ENCODE data around the gene POTEM.
"Not testable (repeated sequence)": the region's sequence is repeated elsewhere in the genome, so short reads cannot be mapped to it uniquely, and the experiment has no call there.

DNA sequence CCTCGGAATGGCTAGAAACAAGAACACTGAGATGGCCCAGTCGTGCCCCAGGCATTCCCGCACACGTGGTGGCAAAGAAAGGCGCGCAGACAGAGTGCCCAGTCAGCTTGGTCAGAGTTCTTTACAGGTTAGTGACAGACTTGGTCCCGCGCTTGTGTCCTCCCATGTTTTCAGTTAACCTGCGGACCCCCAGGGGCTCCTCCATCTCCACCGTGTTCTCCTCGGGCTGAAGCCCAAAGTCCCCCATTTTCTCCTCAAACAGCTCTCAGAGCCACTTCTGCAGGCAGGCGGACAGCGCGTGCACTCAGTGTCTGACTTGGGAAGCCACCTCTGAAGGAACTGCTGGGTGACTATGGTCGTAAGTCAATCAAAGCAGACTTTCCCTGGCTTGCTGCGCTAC, 60.7 kb downstream of the POTEM start:
- TF ChIP-seq SUZ12 (IDR thresholded peaks at IDR 0.05; ENCODE audit: extremely low read depth, insufficient read depth, insufficient read length); ZNF274 (IDR thresholded peaks at IDR 0.05; ENCODE audit: low read depth, low read length): not testable (repeated sequence)

Data from NT2/D1 (cell line).